ENCODE measurements around the gene PTPRG. TPM values are rescaled to one million over a fixed set of nuclear protein-coding genes. Genes with fewer than 3 reads are reported as not detected.

PTPRG gene
- total and polyA plus RNA-seq, 8 donors, result 50.9 to 88.4 (median 54.4) TPM

DNA sequence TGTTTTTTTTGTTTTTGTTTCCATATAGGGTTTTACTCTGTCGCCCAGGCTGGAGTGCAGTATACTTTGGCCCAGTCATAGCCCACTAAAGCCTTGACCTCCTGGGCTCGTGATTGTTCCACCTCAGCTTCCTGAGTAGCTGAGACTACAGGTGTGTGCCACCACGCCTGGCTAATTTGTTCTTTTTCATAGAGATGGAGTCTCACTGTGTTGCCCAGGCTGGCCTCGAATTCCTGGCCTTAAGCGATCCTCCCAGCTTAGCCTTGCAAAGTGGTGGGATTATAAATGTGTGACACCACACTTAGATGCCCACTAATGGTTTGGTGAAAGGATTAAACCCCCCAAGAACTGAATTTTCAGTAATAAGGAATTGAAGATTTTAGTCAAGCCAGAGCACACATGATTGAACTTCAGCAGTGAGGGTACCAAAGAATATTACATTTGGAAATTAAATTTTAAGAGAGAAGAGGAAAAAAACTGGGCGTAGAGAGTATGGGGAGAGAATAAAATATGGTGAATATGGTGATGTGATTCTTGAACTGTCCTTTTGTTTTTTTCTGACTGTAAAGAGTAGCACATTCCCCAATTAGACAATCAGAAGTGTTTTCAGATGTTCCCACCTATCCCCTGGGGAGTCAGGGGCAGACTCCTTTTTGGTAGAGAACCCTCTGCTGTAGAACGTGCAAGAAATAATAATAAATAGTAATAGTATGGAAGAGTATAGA, 208.1 kb downstream of the PTPRG start:
- intact Hi-C loops (cut with DNase I), result no loop called here
- Histone ChIP-seq H3K27me3 (no peaks in the 10 kb centered on the region), H3K27ac (no peak overlapping the region), H3K9me3 (no peaks in the 10 kb centered on the region), H3K36me3 (no peaks in the 10 kb centered on the region), H3K4me1 (no peaks in the 10 kb centered on the region), H3K4me3 (no peak overlapping the region)
- no peak for ATAC-seq
- DNase-seq, result no peak
- TF ChIP-seq, protein P1, sequence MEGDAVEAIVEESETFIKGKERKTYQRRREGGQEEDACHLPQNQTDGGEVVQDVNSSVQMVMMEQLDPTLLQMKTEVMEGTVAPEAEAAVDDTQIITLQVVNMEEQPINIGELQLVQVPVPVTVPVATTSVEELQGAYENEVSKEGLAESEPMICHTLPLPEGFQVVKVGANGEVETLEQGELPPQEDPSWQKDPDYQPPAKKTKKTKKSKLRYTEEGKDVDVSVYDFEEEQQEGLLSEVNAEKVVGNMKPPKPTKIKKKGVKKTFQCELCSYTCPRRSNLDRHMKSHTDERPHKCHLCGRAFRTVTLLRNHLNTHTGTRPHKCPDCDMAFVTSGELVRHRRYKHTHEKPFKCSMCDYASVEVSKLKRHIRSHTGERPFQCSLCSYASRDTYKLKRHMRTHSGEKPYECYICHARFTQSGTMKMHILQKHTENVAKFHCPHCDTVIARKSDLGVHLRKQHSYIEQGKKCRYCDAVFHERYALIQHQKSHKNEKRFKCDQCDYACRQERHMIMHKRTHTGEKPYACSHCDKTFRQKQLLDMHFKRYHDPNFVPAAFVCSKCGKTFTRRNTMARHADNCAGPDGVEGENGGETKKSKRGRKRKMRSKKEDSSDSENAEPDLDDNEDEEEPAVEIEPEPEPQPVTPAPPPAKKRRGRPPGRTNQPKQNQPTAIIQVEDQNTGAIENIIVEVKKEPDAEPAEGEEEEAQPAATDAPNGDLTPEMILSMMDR (IDR thresholded peaks at IDR 0.05), result no peak

DNA sequence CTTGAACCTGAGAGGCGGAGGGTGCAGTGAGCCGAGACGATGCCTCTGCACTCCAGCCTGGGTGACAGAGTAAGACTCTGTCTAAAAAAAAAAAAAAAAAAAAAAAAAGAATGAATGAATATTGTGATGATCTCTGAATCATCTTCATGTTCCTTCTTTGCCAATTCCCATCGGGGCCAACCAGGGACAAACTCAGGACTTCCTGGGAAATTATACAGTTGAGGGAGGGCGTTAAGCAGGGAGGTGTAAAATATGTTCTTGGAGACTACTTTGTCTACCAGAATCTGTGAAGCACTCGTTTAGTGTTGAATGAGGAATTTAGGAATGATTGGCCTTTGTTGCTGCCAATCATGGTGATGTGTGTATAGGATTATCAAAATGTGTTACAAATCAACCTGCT, 210.6 kb downstream of the PTPRG start:
- H3K4me1 ChIP-seq, result no peaks in the 10 kb centered on the region
- TF ChIP-seq, protein P1 (IDR thresholded peaks at IDR 0.05), result no peak
- ATAC-seq (no peak), DNase-seq (no peak)
- no peaks in the 10 kb centered on the region for H3K36me3 ChIP-seq
- H3K9me3 ChIP-seq, result no peaks in the 10 kb centered on the region
- no peak overlapping the region for H3K27ac ChIP-seq
- intact Hi-C loops (cut with DNase I), result no loop called here
- H3K27me3 ChIP-seq, result no peaks in the 10 kb centered on the region
- no peak overlapping the region for H3K4me3 ChIP-seq

DNA sequence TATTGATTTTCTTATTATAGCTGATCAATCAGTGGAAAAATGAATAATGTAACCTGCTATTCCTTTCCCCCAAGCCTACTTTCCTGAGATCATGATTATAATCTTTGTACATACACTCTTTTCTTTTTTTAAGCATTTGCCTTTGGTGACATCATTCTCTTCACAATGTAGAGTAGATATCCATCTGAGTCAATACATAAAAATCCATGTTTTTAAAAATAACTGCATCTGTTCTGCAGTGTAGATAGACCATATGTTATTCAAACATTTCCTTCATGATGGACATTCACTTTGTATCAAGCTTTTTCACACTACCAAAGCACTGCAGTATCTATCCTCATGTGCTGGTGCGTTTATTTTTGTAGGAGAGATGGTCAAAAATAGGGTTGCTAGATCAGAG, 211.1 kb downstream of the PTPRG start:
- no peak overlapping the region for H3K27ac ChIP-seq
- TF ChIP-seq, protein P1 (IDR thresholded peaks at IDR 0.05), result no peak
- H3K4me3 ChIP-seq, result no peak overlapping the region
- H3K9me3 ChIP-seq, result no peaks in the 10 kb centered on the region
- H3K36me3 ChIP-seq, result no peaks in the 10 kb centered on the region
- intact Hi-C loops (cut with DNase I), result no loop called here
- no peak for ATAC-seq
- no peaks in the 10 kb centered on the region for H3K4me1 ChIP-seq
- H3K27me3 ChIP-seq, result no peaks in the 10 kb centered on the region
- DNase-seq, result no peak

DNA sequence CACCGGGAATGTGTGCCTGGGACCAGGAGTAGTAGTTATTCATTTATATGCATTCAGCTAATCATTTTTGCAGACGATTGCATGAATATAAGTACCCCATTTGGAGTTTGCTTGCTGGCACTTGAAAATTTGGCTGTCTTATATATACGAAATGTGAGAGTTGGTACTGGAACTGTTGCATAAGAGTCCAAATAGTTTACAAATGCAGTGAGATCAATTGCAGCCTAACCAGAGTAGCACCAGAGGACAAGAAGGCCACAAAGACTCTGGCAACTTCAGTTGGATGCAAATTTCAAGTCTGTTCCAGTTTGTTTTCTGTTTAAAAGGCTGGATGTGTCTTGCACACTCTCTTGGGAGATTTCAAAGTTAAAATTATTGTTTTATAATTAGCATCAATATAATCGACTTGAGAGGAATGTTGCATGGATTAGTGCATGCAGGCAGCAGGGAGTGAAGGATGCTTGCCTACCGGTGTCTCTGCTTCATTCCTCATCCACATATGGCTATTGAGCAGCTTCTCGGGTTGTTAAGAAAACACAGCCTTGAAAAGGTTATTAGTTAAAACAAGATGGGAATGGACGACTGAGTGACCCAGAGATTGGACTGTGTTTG, 213.0 kb downstream of the PTPRG start:
- Histone ChIP-seq H3K36me3 (no peaks in the 10 kb centered on the region), H3K4me1 (no peaks in the 10 kb centered on the region), H3K4me3 (no peak overlapping the region), H3K27me3 (no peaks in the 10 kb centered on the region), H3K27ac (no peak overlapping the region), H3K9me3 (no peaks in the 10 kb centered on the region)
- intact Hi-C loops (cut with DNase I), result no loop called here
- ATAC-seq, result no peak
- TF ChIP-seq, protein P1 (IDR thresholded peaks at IDR 0.05), result no peak
- DNase-seq, result no peak

DNA sequence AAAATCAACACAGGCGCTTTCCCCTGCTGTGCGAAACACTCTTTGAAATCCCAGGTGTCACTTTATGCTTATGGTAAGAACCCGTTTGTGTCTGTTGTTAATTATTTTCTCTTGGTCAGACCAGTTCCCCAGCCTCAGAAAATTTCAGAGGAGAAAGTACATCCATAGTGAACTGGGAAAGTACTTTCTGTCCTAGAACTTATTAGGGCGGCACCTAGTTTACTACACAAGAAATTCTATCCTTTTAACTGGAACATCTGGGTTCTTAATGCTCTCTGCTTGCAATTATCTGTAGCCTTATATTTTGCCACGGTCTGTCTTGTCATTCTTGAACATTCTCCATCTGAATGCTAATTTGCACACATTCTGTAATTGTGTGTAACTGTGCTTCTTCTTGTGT, 215.0 kb downstream of the PTPRG start:
- ATAC-seq, result no peak
- DNase-seq, result no peak
- Histone ChIP-seq H3K27me3 (no peaks in the 10 kb centered on the region), H3K4me3 (no peak overlapping the region), H3K27ac (no peak overlapping the region), H3K4me1 (no peaks in the 10 kb centered on the region), H3K36me3 (no peaks in the 10 kb centered on the region), H3K9me3 (no peaks in the 10 kb centered on the region)
- TF ChIP-seq, protein P1 (IDR thresholded peaks at IDR 0.05), result no peak
- intact Hi-C loops (cut with DNase I), result no loop called here

All from left lung (tissue), 10 donors.